HepG2 (cell line): ENCODE data around the gene TOP3B.

Experiments
- BRCA1 ChIP-seq: sonication (generic); formaldehyde crosslinking; IDR thresholded peaks from 2 replicates; pipeline ENCODE4 v1.4.0; 2020; ENCODE audit warnings: missing genetic modification reagents
- CTCF ChIP-seq: sonication (generic); formaldehyde crosslinking; IDR thresholded peaks from 2 replicates; pipeline ENCODE4 v1.5.0; 2020; ENCODE audit warnings: mild to moderate bottlenecking, missing genetic modification reagents, moderate library complexity
- ELF1 ChIP-seq: sonication (generic); formaldehyde crosslinking; IDR thresholded peaks from 2 replicates; pipeline ENCODE4 v1.4.0; 2020; ENCODE audit warnings: missing genetic modification reagents
- KLF16 ChIP-seq, 2 experiments: sonication (generic) in 1 of 2; formaldehyde crosslinking in 1 of 2; IDR thresholded peaks; 2 replicates each; pipeline versions ENCODE4 v1.6.1 to v1.8.0; 2016 to 2023; ENCODE audit warnings: missing genetic modification reagents in 2 of 2, missing compliant biosample characterization in 1 of 2
- MTF1 ChIP-seq: sonication (generic); formaldehyde crosslinking; IDR thresholded peaks from 2 replicates; pipeline ENCODE4 v1.5.0; 2020; ENCODE audit warnings: missing genetic modification reagents
- POLR2A ChIP-seq, 2 experiments: IDR thresholded peaks; 2 replicates each; pipeline ENCODE4 v1.6.1; 2011; ENCODE audit warnings: low read depth in 2 of 2, low read length in 2 of 2, mild to moderate bottlenecking in 1 of 2, moderate library complexity in 1 of 2; ENCODE audit not compliant: insufficient read depth in 1 of 2
- POLR2AphosphoS5 ChIP-seq: IDR thresholded peaks from 2 replicates; pipeline ENCODE4 v1.6.1; 2012; ENCODE audit warnings: low read depth, low read length
- RARG ChIP-seq: sonication (generic); formaldehyde crosslinking; IDR thresholded peaks from 2 replicates; pipeline ENCODE4 v1.4.0; 2020; ENCODE audit warnings: low read depth, mild to moderate bottlenecking, missing genetic modification reagents
- TAF1 ChIP-seq: sonication (generic); formaldehyde crosslinking; IDR thresholded peaks from 2 replicates; pipeline ENCODE4 v1.4.0; 2020; ENCODE audit warnings: missing genetic modification reagents
- ZBTB8A ChIP-seq: sonication (generic); formaldehyde crosslinking; IDR thresholded peaks from 2 replicates; pipeline ENCODE4 v1.4.0; 2020; ENCODE audit warnings: mild to moderate bottlenecking, low read depth, missing genetic modification reagents, borderline replicate concordance
- TF ChIP-seq, protein P1 (sequence below), 2 experiments: IDR thresholded peaks; 2 replicates each; pipeline ENCODE4 v1.6.1; 2011 to 2012; ENCODE audit warnings: low read length in 2 of 2, borderline replicate concordance in 1 of 2, low read depth in 1 of 2, mild to moderate bottlenecking in 1 of 2, moderate library complexity in 1 of 2

DNA sequence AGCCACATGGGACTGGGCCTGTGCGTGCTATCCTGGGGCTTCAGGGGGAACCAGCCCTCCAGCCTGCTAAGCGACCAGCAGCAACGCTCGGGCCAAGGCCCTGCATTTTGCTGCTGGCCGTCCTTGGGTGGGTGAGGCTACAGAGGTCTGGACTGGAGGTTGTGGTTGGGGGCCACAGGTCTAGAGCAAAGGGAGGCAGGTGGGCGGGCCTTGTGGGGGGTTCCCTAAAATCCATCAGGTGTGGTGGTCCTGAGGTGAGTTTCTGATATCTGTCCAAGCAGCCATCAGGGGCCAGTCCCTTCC, 64.7 kb downstream of the TOP3B start:
- no peak for TF ChIP-seq CTCF (CRISPR knock-in tag)
- no peak for TF ChIP-seq RARG (CRISPR knock-in tag)
- TF ChIP-seq POLR2A (IDR thresholded peaks at IDR 0.05; ENCODE audit: insufficient read depth in 1 of 2, low read depth in 2 of 2, low read length in 2 of 2), result no peak
- no peak for TF ChIP-seq MTF1
- TF ChIP-seq KLF16 (CRISPR knock-in tag; IDR thresholded peaks at IDR 0.05), result no peak
- TF ChIP-seq POLR2AphosphoS5, result no peak
- no peak for TF ChIP-seq TAF1 (CRISPR knock-in tag)
- TF ChIP-seq ZBTB8A (CRISPR knock-in tag), result no peak
- TF ChIP-seq, protein P1, sequence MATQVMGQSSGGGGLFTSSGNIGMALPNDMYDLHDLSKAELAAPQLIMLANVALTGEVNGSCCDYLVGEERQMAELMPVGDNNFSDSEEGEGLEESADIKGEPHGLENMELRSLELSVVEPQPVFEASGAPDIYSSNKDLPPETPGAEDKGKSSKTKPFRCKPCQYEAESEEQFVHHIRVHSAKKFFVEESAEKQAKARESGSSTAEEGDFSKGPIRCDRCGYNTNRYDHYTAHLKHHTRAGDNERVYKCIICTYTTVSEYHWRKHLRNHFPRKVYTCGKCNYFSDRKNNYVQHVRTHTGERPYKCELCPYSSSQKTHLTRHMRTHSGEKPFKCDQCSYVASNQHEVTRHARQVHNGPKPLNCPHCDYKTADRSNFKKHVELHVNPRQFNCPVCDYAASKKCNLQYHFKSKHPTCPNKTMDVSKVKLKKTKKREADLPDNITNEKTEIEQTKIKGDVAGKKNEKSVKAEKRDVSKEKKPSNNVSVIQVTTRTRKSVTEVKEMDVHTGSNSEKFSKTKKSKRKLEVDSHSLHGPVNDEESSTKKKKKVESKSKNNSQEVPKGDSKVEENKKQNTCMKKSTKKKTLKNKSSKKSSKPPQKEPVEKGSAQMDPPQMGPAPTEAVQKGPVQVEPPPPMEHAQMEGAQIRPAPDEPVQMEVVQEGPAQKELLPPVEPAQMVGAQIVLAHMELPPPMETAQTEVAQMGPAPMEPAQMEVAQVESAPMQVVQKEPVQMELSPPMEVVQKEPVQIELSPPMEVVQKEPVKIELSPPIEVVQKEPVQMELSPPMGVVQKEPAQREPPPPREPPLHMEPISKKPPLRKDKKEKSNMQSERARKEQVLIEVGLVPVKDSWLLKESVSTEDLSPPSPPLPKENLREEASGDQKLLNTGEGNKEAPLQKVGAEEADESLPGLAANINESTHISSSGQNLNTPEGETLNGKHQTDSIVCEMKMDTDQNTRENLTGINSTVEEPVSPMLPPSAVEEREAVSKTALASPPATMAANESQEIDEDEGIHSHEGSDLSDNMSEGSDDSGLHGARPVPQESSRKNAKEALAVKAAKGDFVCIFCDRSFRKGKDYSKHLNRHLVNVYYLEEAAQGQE (IDR thresholded peaks at IDR 0.05; ENCODE audit: borderline replicate concordance in 1 of 2, low read depth in 1 of 2, low read length in 2 of 2), result no peak
- TF ChIP-seq ELF1 (CRISPR knock-in tag), result no peak
- TF ChIP-seq BRCA1 (CRISPR knock-in tag), result no peak
